HL-60/S4 treated with retinoic acid at 250 ng/mL for 4 days and 3 days (cell line): ENCODE data around the gene PPFIBP1.
"Not testable (repeated sequence)": the region's sequence is repeated elsewhere in the genome, so short reads cannot be mapped to it uniquely, and the experiment has no call there.

Experiments
- in situ Hi-C: fragments of 300-500 bp; cut with MboI; formaldehyde crosslinking; loops from 2 replicates; pipeline ENCODE4 v1.7.0; 2022; ENCODE audit warnings: low sequenced_read_pairs

The PPFIBP1 gene

GRCh38 chr12:27651201-27651600 lies 127.2 kb downstream of the PPFIBP1 start:
- in situ Hi-C loops, result no loop called here

- in situ Hi-C loops, result no loop called here
These were observed 128.3 kb downstream of the PPFIBP1 start for GRCh38 chr12:27652174-27652763.

- in situ Hi-C loops, result no loop called here
These were observed 129.7 kb downstream of the PPFIBP1 start for GRCh38 chr12:27653661-27654060.

GRCh38 chr12:27655476-27655875 lies 131.5 kb downstream of the PPFIBP1 start:
- in situ Hi-C loops, result not testable (repeated sequence)

GRCh38 chr12:27657296-27657695 lies 133.3 kb downstream of the PPFIBP1 start:
- in situ Hi-C loops, result no loop called here

- in situ Hi-C loops, result no loop called here
These were observed 141.7 kb downstream of the PPFIBP1 start for GRCh38 chr12:27665704-27666103.

- in situ Hi-C loops, result no loop called here
These were observed 142.5 kb downstream of the PPFIBP1 start for GRCh38 chr12:27666510-27666909.

GRCh38 chr12:27667540-27667939 lies 143.5 kb downstream of the PPFIBP1 start:
- in situ Hi-C loops, result no loop called here

GRCh38 chr12:27672051-27672450 lies 148.0 kb downstream of the PPFIBP1 start:
- in situ Hi-C loops, result no loop called here

- in situ Hi-C loops, result no loop called here
These were observed 148.6 kb downstream of the PPFIBP1 start for GRCh38 chr12:27672643-27673042.

GRCh38 chr12:27673101-27673718 lies 149.2 kb downstream of the PPFIBP1 start:
- in situ Hi-C loops, result no loop called here

- in situ Hi-C loops, result no loop called here
These were observed 151.0 kb downstream of the PPFIBP1 start for GRCh38 chr12:27674989-27675388.

GRCh38 chr12:27680619-27681018 lies 156.6 kb downstream of the PPFIBP1 start:
- in situ Hi-C loops, result no loop called here

GRCh38 chr12:27682534-27682933 lies 158.5 kb downstream of the PPFIBP1 start:
- in situ Hi-C loops, result no loop called here

GRCh38 chr12:27685274-27685673 lies 161.3 kb downstream of the PPFIBP1 start:
- in situ Hi-C loops, result no loop called here

GRCh38 chr12:27686147-27686546 lies 162.1 kb downstream of the PPFIBP1 start:
- in situ Hi-C loops, result no loop called here

GRCh38 chr12:27688671-27689070 lies 164.7 kb downstream of the PPFIBP1 start:
- in situ Hi-C loops, result no loop called here

GRCh38 chr12:27689558-27690180 lies 165.7 kb downstream of the PPFIBP1 start:
- in situ Hi-C loops, result no loop called here

- in situ Hi-C loops, result no loop called here
These were observed 169.4 kb downstream of the PPFIBP1 start for GRCh38 chr12:27693403-27693802.

- in situ Hi-C loops, result no loop called here
These were observed 171.7 kb downstream of the PPFIBP1 start for GRCh38 chr12:27695556-27696292.

- in situ Hi-C loops, result no loop called here
These were observed 172.3 kb downstream of the PPFIBP1 start, which contains the start of gene REP15 for GRCh38 chr12:27696293-27696652. REP15 (plus strand) TSS chr12:27696447; CDS start chr12:27696563, 116 bp downstream.
